A549 (cell line): ENCODE measurements around the gene CNKSR3. TPM values are rescaled to one million over a fixed set of nuclear protein-coding genes. Genes with fewer than 3 reads are reported as not detected.

ENCODE experiments used
- ATAC-seq, 2 experiments: fragments of 200-7000 bp in 1 of 2; fragments of >200 bp in 1 of 2; cut with Nextera tagmentation in 1 of 2; cut with Tn5 transposase in 1 of 2; 3 replicates each; pipeline versions ENCODE4 v1.8.0 to v1.9.1; 2018 to 2020; ENCODE audit warnings: mild to moderate bottlenecking in 1 of 2, moderate library complexity in 1 of 2
- CTCF ChIA-PET: fragments of 300-600 bp; sonication (Branson Sonifier 250); formaldehyde crosslinking; extraction: SDS; loops from one replicate; lab custom pipeline; 2021; ENCODE audit warnings: antibody characterized with exemption, inconsistent platforms; lab: Yijun Ruan, JAX
- POLR2A ChIA-PET: fragments of 350-600 bp; formaldehyde crosslinking; extraction: SDS; loops from one replicate; lab custom pipeline; 2021; ENCODE audit warnings: antibody characterized with exemption, inconsistent platforms; lab: Yijun Ruan, JAX
- DNase-seq, 2 experiments: peaks; one replicate each; pipeline versions ENCODE4 v3.0.0 to v3.0.0-alpha.2; 2011 to 2016; ENCODE audit warnings: low read depth in 1 of 2, low spot score in 1 of 2
- FAIRE-seq: peaks from 2 replicates; lab custom pipeline; 2011; peaks lifted over from hg19 to GRCh38; lab: Jason Lieb, UNC
- H3K27ac ChIP-seq, 2 experiments: fragments of >200 bp; sonication (Bioruptor Twin); formaldehyde crosslinking; 3 replicates each; pipeline ENCODE4 v1.5.1; 2016 to 2017
- H3K4me1 ChIP-seq: fragments of >200 bp; sonication (Bioruptor Twin); formaldehyde crosslinking; 3 replicates; pipeline ENCODE4 v1.6.1; 2016
- H3K4me2 ChIP-seq: fragments of >200 bp; sonication (Bioruptor Twin); formaldehyde crosslinking; 3 replicates; pipeline ENCODE4 v1.6.1; 2016
- H3K4me3 ChIP-seq: fragments of >200 bp; sonication (Bioruptor Twin); formaldehyde crosslinking; 3 replicates; pipeline ENCODE4 v1.5.1; 2016
- H3K9me3 ChIP-seq: fragments of >200 bp; sonication (Bioruptor Twin); formaldehyde crosslinking; 3 replicates; pipeline ENCODE4 v1.6.1; 2016
- BHLHE40 ChIP-seq: IDR thresholded peaks from 2 replicates; pipeline ENCODE4 v1.6.1; 2012; ENCODE audit warnings: low read depth, low read length, inconsistent platforms
- CBX2 ChIP-seq: fragments of 200-600 bp; sonication (generic); IDR thresholded peaks from 2 replicates; pipeline ENCODE4 v1.6.1; 2016; ENCODE audit warnings: low read depth, mild to moderate bottlenecking, borderline replicate concordance
- CHD4 ChIP-seq: fragments of 200-600 bp; sonication (generic); IDR thresholded peaks from 2 replicates; pipeline ENCODE4 v1.6.1; 2016; ENCODE audit warnings: antibody characterized with exemption, mild to moderate bottlenecking, borderline replicate concordance
- EP300 ChIP-seq, 2 experiments: fragments of >200 bp; sonication (Bioruptor Twin); formaldehyde crosslinking; IDR thresholded peaks; 2 replicates in 1 of 2; 3 replicates in 1 of 2; pipeline ENCODE4 v1.6.1; 2016 to 2017
- ESRRA ChIP-seq: fragments of 150-350 bp; IDR thresholded peaks from 2 replicates; pipeline ENCODE4 v1.6.1; 2014; ENCODE audit warnings: mild to moderate bottlenecking, low read length, borderline replicate concordance
- GATA3 ChIP-seq: IDR thresholded peaks from 2 replicates; pipeline ENCODE4 v1.6.1; 2012; ENCODE audit warnings: borderline replicate concordance
- HDAC2 ChIP-seq: fragments of 200-600 bp; sonication (generic); IDR thresholded peaks from 2 replicates; pipeline ENCODE4 v1.6.1; 2016
- HOXB5 ChIP-seq: fragments of 250-450 bp; sonication (Bioruptor Pico); IDR thresholded peaks from 2 replicates; pipeline ENCODE4 v1.5.0; 2020; ENCODE audit warnings: mild to moderate bottlenecking, moderate library complexity
- JUN ChIP-seq, 2 experiments: fragments of >200 bp; sonication (Bioruptor Twin); formaldehyde crosslinking; IDR thresholded peaks; 2 replicates in 1 of 2; 3 replicates in 1 of 2; pipeline ENCODE4 v1.6.1; 2016 to 2017
- JUNB ChIP-seq: fragments of >200 bp; sonication (Bioruptor Twin); formaldehyde crosslinking; IDR thresholded peaks from 2 replicates; pipeline ENCODE4 v1.6.1; 2016
- MAX ChIP-seq: IDR thresholded peaks from 2 replicates; pipeline ENCODE4 v1.6.1; 2012
- MAZ ChIP-seq: fragments of 150-350 bp; IDR thresholded peaks from 2 replicates; pipeline ENCODE4 v1.6.1; 2014; ENCODE audit warnings: antibody characterized with exemption, low read depth, low read length, borderline replicate concordance
- NR3C1 ChIP-seq: fragments of >200 bp; sonication (Bioruptor Twin); formaldehyde crosslinking; IDR thresholded peaks from 3 replicates; pipeline ENCODE4 v1.6.1; 2017
- PBX3 ChIP-seq: IDR thresholded peaks from 2 replicates; pipeline ENCODE4 v1.6.1; 2012
- RAD21 ChIP-seq, 2 experiments: fragments of >200 bp in 1 of 2; sonication (Bioruptor Twin) in 1 of 2; formaldehyde crosslinking in 1 of 2; IDR thresholded peaks in 1 of 2; conservative IDR thresholded peaks in 1 of 2; 2 replicates in 1 of 2; 3 replicates in 1 of 2; pipeline ENCODE4 v1.6.1; 2012 to 2018; ENCODE audit warnings: inconsistent platforms in 1 of 2
- RARB ChIP-seq: fragments of 250-450 bp; sonication (Bioruptor Pico); IDR thresholded peaks from 2 replicates; pipeline ENCODE4 v1.8.0; 2021; ENCODE audit warnings: mild to moderate bottlenecking, moderate library complexity
- RCOR1 ChIP-seq: fragments of 150-350 bp; IDR thresholded peaks from 2 replicates; pipeline ENCODE4 v1.6.1; 2014; ENCODE audit warnings: antibody characterized with exemption, low read length, low read depth
- SMC3 ChIP-seq: fragments of >200 bp; sonication (Bioruptor Twin); formaldehyde crosslinking; IDR thresholded peaks from 3 replicates; pipeline ENCODE4 v1.6.1; 2018; ENCODE audit warnings: inconsistent platforms
- ZC3H11A ChIP-seq: fragments of 450-650 bp; IDR thresholded peaks from 2 replicates; pipeline ENCODE4 v1.6.1; 2014; ENCODE audit warnings: antibody characterized with exemption, mild to moderate bottlenecking
- WGBS: methylation state at CpG from one replicate; pipeline ENCODE4 v1.1.6; 2017; ENCODE audit errors: missing lambda C conversion rate; 5-methylcytosine and 5-hydroxymethylcytosine counted together
- polyA plus RNA-seq, 4 experiments: library from polyadenylated mRNA; depleted of rRNA in 3 of 4; stranded (reverse); fragments of >200 nt; fragmentation: RNase III in 1 of 4; extraction: RNeasy Plus Mini Kit Qiagen cat#74134 plus additional on column Dnase treatment in 1 of 4; gene quantifications; 2 replicates in 3 of 4; 3 replicates in 1 of 4; pipeline ENCODE4 v1.2.3, GENCODE V29; 2011 to 2017
- TF ChIP-seq, protein P1 (sequence below): IDR thresholded peaks from 2 replicates; pipeline ENCODE4 v1.6.1; 2012; ENCODE audit warnings: low read depth, borderline replicate concordance
- TF ChIP-seq, protein P2 (sequence below): fragments of 150-350 bp; IDR thresholded peaks from 2 replicates; pipeline ENCODE4 v1.6.1; 2014; ENCODE audit warnings: low read depth, mild to moderate bottlenecking, low read length
- TF ChIP-seq, protein P3 (sequence below): fragments of 250-450 bp; sonication (Bioruptor Pico); IDR thresholded peaks from 2 replicates; pipeline ENCODE4 v1.5.0; 2020; ENCODE audit warnings: low read depth, mild to moderate bottlenecking, moderate library complexity

The CNKSR3 gene
- polyA plus RNA-seq, 2 of the 4 experiments (the other 2 are of a cell fraction) = 2.9 to 3.5 TPM

DNA sequence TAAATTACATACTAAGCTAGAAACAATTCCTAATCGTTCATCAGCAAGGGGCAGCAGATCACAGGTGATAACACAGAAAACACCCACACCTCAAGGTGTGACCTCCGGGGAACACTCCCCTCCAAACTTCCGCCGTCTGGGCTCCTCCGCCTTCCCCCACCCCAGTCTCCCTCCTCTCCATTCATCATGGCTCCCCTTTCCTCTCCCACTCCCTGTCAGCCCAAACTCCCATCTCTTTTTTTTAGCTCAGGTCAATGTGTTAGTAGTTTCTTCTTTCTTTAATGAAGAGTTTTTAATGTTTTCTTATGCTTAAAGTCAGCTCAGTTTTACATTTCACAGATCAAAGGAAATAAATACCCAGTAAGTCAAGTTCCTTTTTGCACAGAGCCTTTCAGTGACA lies 20.7 kb downstream of the CNKSR3 start:
- no peak overlapping the region for H3K4me3 ChIP-seq
- no peak overlapping the region for H3K4me2 ChIP-seq
- WGBS = 90% methylated on average over 5 of the region's 5 CpGs
- DNase-seq (no peak), ATAC-seq (no peak), FAIRE-seq (no peak)
- TF ChIP-seq, protein P1, sequence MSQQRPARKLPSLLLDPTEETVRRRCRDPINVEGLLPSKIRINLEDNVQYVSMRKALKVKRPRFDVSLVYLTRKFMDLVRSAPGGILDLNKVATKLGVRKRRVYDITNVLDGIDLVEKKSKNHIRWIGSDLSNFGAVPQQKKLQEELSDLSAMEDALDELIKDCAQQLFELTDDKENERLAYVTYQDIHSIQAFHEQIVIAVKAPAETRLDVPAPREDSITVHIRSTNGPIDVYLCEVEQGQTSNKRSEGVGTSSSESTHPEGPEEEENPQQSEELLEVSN = no peak
- TF ChIP-seq MAX (no peak), JUNB (no peak), HOXB5 (no peak), RAD21 (conservative IDR thresholded peaks at IDR 0.05 in 1 of 2, IDR thresholded peaks at IDR 0.05 in 1 of 2) (no peak), ZC3H11A (no peak), ESRRA (no peak)
- TF ChIP-seq, protein P2, sequence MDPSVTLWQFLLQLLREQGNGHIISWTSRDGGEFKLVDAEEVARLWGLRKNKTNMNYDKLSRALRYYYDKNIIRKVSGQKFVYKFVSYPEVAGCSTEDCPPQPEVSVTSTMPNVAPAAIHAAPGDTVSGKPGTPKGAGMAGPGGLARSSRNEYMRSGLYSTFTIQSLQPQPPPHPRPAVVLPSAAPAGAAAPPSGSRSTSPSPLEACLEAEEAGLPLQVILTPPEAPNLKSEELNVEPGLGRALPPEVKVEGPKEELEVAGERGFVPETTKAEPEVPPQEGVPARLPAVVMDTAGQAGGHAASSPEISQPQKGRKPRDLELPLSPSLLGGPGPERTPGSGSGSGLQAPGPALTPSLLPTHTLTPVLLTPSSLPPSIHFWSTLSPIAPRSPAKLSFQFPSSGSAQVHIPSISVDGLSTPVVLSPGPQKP = no peak
- ChIA-PET POLR2A (no interaction called here), CTCF (interaction anchor here (0.9 kb wide), 1 partner anchor 16 kb away, joined by 3 read pairs; no protein-coding TSS in a partner anchor)
- H3K9me3 ChIP-seq = no peaks in the 10 kb centered on the region
- H3K27ac ChIP-seq = no peak overlapping the region
- H3K4me1 ChIP-seq = peaks cover 41% of the 10 kb centered on the region

- ATAC-seq = no peak
- WGBS = 85% methylated on average over 11 of the region's 11 CpGs
- no peak overlapping the region; a peak in 1 of 6 replicates for H3K27ac ChIP-seq
- FAIRE-seq = no peak
- no peak for DNase-seq
- H3K4me1 ChIP-seq = peaks cover 44% of the 10 kb centered on the region
- H3K4me2 ChIP-seq = peak overlapping the region; percentile 37; the same call in 2 of the 3 replicates
- no peak overlapping the region for H3K4me3 ChIP-seq
- ChIA-PET CTCF (interaction anchor here (0.9 kb wide), 1 partner anchor 17 kb away, joined by 3 read pairs; no protein-coding TSS in a partner anchor), POLR2A (no interaction called here)
- TF ChIP-seq RAD21 (conservative IDR thresholded peaks at IDR 0.05 in 1 of 2, IDR thresholded peaks at IDR 0.05 in 1 of 2) (no peak), CBX2 (no peak), JUN (IDR thresholded peaks at IDR 0.05) (no peak), MAZ (no peak), RCOR1 (no peak), BHLHE40 (no peak), SMC3 (no peak), PBX3 (no peak), GATA3 (no peak), CHD4 (no peak), HOXB5 (no peak), EP300 (IDR thresholded peaks at IDR 0.05) (no peak), RARB (no peak), NR3C1 (no peak), HDAC2 (no peak)
- TF ChIP-seq, protein P3, sequence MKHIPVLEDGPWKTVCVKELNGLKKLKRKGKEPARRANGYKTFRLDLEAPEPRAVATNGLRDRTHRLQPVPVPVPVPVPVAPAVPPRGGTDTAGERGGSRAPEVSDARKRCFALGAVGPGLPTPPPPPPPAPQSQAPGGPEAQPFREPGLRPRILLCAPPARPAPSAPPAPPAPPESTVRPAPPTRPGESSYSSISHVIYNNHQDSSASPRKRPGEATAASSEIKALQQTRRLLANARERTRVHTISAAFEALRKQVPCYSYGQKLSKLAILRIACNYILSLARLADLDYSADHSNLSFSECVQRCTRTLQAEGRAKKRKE (CRISPR knock-in tag) = no peak
- no peaks in the 10 kb centered on the region for H3K9me3 ChIP-seq
Measured at GRCh38 chr6:154488802-154489437, 21.6 kb downstream of the CNKSR3 start.
